Measurements from ENCODE around the gene OTX1.
"Not testable (repeated sequence)": the region's sequence is repeated elsewhere in the genome, so short reads cannot be mapped to it uniquely, and the experiment has no call there.

OTX1 gene

DNA sequence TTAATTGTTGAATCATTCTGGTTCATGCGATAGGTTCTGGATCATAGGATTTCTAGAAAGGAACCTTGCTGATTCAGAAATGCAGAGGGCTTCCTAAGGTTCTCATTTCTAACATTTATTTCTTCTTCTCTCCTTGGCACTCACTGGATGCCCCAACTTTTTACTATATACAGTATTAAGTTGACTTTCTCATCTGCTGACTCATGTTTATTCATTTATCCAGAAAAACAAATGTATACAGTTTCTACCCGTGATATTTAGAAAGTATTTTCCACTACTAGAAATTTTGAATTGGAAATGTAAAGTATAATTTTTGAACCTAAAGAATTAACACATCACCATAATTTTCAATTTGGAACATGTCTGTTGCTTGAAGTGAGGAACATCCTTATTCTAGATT is 32.2 kb upstream of the OTX1 start:
- Histone ChIP-seq H2AFZ (ENCODE audit: low read length) (no peak overlapping the region), H3K36me3 (ENCODE audit: insufficient read depth, low read length) (no peaks in the 10 kb centered on the region; the same call in 1 of the 2 replicates), H3K4me3 (ENCODE audit: low read length, poor library complexity, severe bottlenecking) (no peak overlapping the region), H3K4me1 (ENCODE audit: insufficient read depth, low read length, poor library complexity, severe bottlenecking) (no peaks in the 10 kb centered on the region), H3K4me2 (ENCODE audit: low read depth, low read length, poor library complexity, severe bottlenecking) (no peak overlapping the region), H3K79me2 (ENCODE audit: insufficient read depth, low read length) (no peaks in the 10 kb centered on the region), H3K9ac (ENCODE audit: low read depth, low read length, poor library complexity, severe bottlenecking) (no peak overlapping the region), H4K20me1 (ENCODE audit: insufficient read depth, low read length, poor library complexity, severe bottlenecking) (no peaks in the 10 kb centered on the region), H3K27me3 (ENCODE audit: insufficient read depth, low read length, poor library complexity, severe bottlenecking) (no peaks in the 10 kb centered on the region), H3K9me2 (replicated peaks; ENCODE audit: low read depth, low read length) (no peaks in the 10 kb centered on the region), H3K9me3 (ENCODE audit: insufficient read depth, low read depth, low read length) (no peaks in the 10 kb centered on the region), H3F3A (ENCODE audit: low read depth) (no peaks in the 10 kb centered on the region)
- no peak for TF ChIP-seq EZH2phosphoT487 (IDR thresholded peaks at IDR 0.05; ENCODE audit: borderline replicate concordance)
- TF ChIP-seq, protein P1, sequence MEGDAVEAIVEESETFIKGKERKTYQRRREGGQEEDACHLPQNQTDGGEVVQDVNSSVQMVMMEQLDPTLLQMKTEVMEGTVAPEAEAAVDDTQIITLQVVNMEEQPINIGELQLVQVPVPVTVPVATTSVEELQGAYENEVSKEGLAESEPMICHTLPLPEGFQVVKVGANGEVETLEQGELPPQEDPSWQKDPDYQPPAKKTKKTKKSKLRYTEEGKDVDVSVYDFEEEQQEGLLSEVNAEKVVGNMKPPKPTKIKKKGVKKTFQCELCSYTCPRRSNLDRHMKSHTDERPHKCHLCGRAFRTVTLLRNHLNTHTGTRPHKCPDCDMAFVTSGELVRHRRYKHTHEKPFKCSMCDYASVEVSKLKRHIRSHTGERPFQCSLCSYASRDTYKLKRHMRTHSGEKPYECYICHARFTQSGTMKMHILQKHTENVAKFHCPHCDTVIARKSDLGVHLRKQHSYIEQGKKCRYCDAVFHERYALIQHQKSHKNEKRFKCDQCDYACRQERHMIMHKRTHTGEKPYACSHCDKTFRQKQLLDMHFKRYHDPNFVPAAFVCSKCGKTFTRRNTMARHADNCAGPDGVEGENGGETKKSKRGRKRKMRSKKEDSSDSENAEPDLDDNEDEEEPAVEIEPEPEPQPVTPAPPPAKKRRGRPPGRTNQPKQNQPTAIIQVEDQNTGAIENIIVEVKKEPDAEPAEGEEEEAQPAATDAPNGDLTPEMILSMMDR (conservative IDR thresholded peaks at IDR 0.05; ENCODE audit: low read length), result no peak

DNA sequence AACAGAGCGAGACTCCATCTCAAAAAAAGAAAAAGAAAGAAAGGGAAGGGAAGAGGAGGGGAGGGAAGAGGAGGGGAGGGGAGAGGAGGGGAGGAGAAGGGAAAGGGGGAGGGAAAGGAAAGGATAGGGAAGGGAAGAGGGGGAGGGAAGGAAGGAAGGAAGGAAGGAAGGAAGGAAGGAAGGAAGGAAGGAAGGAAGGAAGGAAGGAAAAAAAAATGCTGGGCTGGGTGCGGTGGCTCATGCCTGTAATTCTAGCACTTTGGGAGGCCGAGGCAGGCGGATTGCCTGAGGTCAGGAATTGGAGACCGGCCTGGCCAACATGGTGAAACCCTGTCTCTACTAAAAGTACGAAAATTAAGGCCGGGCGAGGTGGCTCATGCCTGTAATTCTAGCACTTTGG is 30.9 kb upstream of the OTX1 start:
- H3K27me3 ChIP-seq (ENCODE audit: insufficient read depth, low read length, poor library complexity, severe bottlenecking); H3F3A ChIP-seq (ENCODE audit: low read depth); H3K4me3 ChIP-seq (ENCODE audit: low read length, poor library complexity, severe bottlenecking); H2AFZ ChIP-seq (ENCODE audit: low read length); H3K9me3 ChIP-seq (ENCODE audit: insufficient read depth, low read depth, low read length); H3K9ac ChIP-seq (ENCODE audit: low read depth, low read length, poor library complexity, severe bottlenecking); H3K36me3 ChIP-seq (ENCODE audit: insufficient read depth, low read length); H4K20me1 ChIP-seq (ENCODE audit: insufficient read depth, low read length, poor library complexity, severe bottlenecking); H3K4me1 ChIP-seq (ENCODE audit: insufficient read depth, low read length, poor library complexity, severe bottlenecking); H3K79me2 ChIP-seq (ENCODE audit: insufficient read depth, low read length); H3K4me2 ChIP-seq (ENCODE audit: low read depth, low read length, poor library complexity, severe bottlenecking); H3K9me2 ChIP-seq (replicated peaks; ENCODE audit: low read depth, low read length): not testable (repeated sequence)

DNA sequence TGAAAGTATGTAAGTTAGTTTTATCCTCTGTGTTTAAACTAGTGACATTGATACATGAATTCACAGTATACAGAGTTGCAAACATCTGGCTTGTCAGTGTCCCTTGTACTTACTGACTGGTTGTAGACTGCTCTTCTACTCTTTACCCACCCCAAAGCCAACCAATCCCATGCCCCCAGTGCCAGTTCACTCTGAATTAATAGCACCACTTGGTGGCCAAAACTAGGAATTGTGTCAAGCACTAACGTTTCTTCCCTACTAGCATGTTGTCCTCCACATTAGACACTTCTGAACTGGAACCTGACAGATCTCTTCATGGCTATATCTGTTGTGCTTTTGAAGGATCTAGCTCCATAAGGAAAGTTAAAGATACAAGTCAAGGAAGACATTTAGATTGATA is 27.2 kb upstream of the OTX1 start:
- H4K20me1 ChIP-seq (ENCODE audit: insufficient read depth, low read length, poor library complexity, severe bottlenecking), result no peaks in the 10 kb centered on the region
- no peak overlapping the region for H2AFZ ChIP-seq (ENCODE audit: low read length)
- H3K9ac ChIP-seq (ENCODE audit: low read depth, low read length, poor library complexity, severe bottlenecking), result no peak overlapping the region
- no peaks in the 10 kb centered on the region for H3K36me3 ChIP-seq (ENCODE audit: insufficient read depth, low read length)
- TF ChIP-seq, protein P1 (conservative IDR thresholded peaks at IDR 0.05; ENCODE audit: low read length), result peak; percentile 78
- TF ChIP-seq EZH2phosphoT487 (IDR thresholded peaks at IDR 0.05; ENCODE audit: borderline replicate concordance), result no peak
- no peaks in the 10 kb centered on the region for H3K9me3 ChIP-seq (ENCODE audit: insufficient read depth, low read depth, low read length)
- H3K4me1 ChIP-seq (ENCODE audit: insufficient read depth, low read length, poor library complexity, severe bottlenecking), result no peaks in the 10 kb centered on the region
- no peak overlapping the region for H3K4me3 ChIP-seq (ENCODE audit: low read length, poor library complexity, severe bottlenecking)
- H3F3A ChIP-seq (ENCODE audit: low read depth), result no peaks in the 10 kb centered on the region
- H3K9me2 ChIP-seq (replicated peaks; ENCODE audit: low read depth, low read length), result no peaks in the 10 kb centered on the region
- H3K79me2 ChIP-seq (ENCODE audit: insufficient read depth, low read length), result no peaks in the 10 kb centered on the region
- H3K4me2 ChIP-seq (ENCODE audit: low read depth, low read length, poor library complexity, severe bottlenecking), result no peak overlapping the region
- no peaks in the 10 kb centered on the region for H3K27me3 ChIP-seq (ENCODE audit: insufficient read depth, low read length, poor library complexity, severe bottlenecking)

DNA sequence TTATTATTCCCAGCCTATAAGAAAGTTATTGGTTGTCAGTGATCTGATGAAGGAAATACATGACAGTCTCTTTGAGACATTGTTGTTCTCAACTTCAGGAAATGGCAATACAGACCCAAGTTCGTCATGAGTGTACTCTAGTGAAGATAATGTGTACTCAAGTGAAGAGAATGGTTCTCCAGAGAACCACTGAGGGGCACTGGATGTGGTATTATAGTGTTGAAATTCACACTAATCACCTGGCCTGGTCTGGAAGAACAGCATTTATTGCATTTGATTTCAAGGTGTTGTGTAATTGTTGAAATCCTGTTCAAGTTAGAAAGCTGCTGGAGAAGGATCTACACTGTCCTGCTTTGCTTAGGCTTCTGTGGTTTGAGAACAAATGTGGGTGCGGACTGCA is 23.4 kb upstream of the OTX1 start:
- Histone ChIP-seq H3K27me3 (ENCODE audit: insufficient read depth, low read length, poor library complexity, severe bottlenecking) (no peaks in the 10 kb centered on the region), H3K4me3 (ENCODE audit: low read length, poor library complexity, severe bottlenecking) (no peak overlapping the region), H3F3A (ENCODE audit: low read depth) (no peaks in the 10 kb centered on the region), H3K9me2 (replicated peaks; ENCODE audit: low read depth, low read length) (no peaks in the 10 kb centered on the region), H3K9me3 (ENCODE audit: insufficient read depth, low read depth, low read length) (no peaks in the 10 kb centered on the region), H3K36me3 (ENCODE audit: insufficient read depth, low read length) (no peaks in the 10 kb centered on the region), H3K4me1 (ENCODE audit: insufficient read depth, low read length, poor library complexity, severe bottlenecking) (no peaks in the 10 kb centered on the region), H2AFZ (ENCODE audit: low read length) (no peak overlapping the region), H3K79me2 (ENCODE audit: insufficient read depth, low read length) (no peaks in the 10 kb centered on the region), H3K9ac (ENCODE audit: low read depth, low read length, poor library complexity, severe bottlenecking) (no peak overlapping the region), H3K4me2 (ENCODE audit: low read depth, low read length, poor library complexity, severe bottlenecking) (no peak overlapping the region), H4K20me1 (ENCODE audit: insufficient read depth, low read length, poor library complexity, severe bottlenecking) (no peaks in the 10 kb centered on the region)
- TF ChIP-seq, protein P1 (conservative IDR thresholded peaks at IDR 0.05; ENCODE audit: low read length), result no peak
- TF ChIP-seq EZH2phosphoT487 (IDR thresholded peaks at IDR 0.05; ENCODE audit: borderline replicate concordance), result no peak

Data from Loucy (cell line).